HL-60/S4 treated with retinoic acid at 250 ng/mL for 4 days and 3 days (cell line): ENCODE data around the gene LRRC73.
"Not testable (repeated sequence)": the region's sequence is repeated elsewhere in the genome, so short reads cannot be mapped to it uniquely, and the experiment has no call there.

Experiments
- in situ Hi-C: fragments of 300-500 bp; cut with MboI; formaldehyde crosslinking; loops from 2 replicates; pipeline ENCODE4 v1.7.0; 2022; ENCODE audit warnings: low sequenced_read_pairs

The LRRC73 gene

GRCh38 chr6:43468240-43468639, 41.9 kb downstream of the LRRC73 start:
- in situ Hi-C loops = no loop called here

GRCh38 chr6:43467752-43468151, 42.4 kb downstream of the LRRC73 start:
- in situ Hi-C loops = no loop called here

- in situ Hi-C loops = not testable (repeated sequence)
These were observed 42.9 kb downstream of the LRRC73 start for GRCh38 chr6:43467265-43467664.

GRCh38 chr6:43465948-43466347, 44.2 kb downstream of the LRRC73 start:
- in situ Hi-C loops = no loop called here

GRCh38 chr6:43464337-43464736, 45.8 kb downstream of the LRRC73 start:
- in situ Hi-C loops = no loop called here

- in situ Hi-C loops = no loop called here
These were observed 48.2 kb downstream of the LRRC73 start for GRCh38 chr6:43461936-43462335.

GRCh38 chr6:43460032-43460431, 50.1 kb downstream of the LRRC73 start:
- in situ Hi-C loops = no loop called here

GRCh38 chr6:43459535-43459934, 50.6 kb downstream of the LRRC73 start:
- in situ Hi-C loops = no loop called here

- in situ Hi-C loops = not testable (repeated sequence)
These were observed 52.0 kb downstream of the LRRC73 start for GRCh38 chr6:43458154-43458553.

GRCh38 chr6:43457643-43458042, 52.5 kb downstream of the LRRC73 start:
- in situ Hi-C loops = no loop called here
